ENCODE data around the gene GTF2F1.

- no peak for TF ChIP-seq POLR2AphosphoS5 (IDR thresholded peaks at IDR 0.05; ENCODE audit: low read depth, low read length)
- no peak for TF ChIP-seq POLR2A (IDR thresholded peaks at IDR 0.05; ENCODE audit: low read depth, low read length)
- TF ChIP-seq TAF1 (IDR thresholded peaks at IDR 0.05; ENCODE audit: low read depth, low read length), result no peak
Measured at GRCh38 chr19:6439743-6440142, 46.8 kb upstream of the GTF2F1 start.

Data from GM12891 (cell line).